ENCODE measurements around the gene SPECC1.
A peak's percentile ranks its signal among the peaks of the same experiment; 100 is the strongest.

The SPECC1 gene

DNA sequence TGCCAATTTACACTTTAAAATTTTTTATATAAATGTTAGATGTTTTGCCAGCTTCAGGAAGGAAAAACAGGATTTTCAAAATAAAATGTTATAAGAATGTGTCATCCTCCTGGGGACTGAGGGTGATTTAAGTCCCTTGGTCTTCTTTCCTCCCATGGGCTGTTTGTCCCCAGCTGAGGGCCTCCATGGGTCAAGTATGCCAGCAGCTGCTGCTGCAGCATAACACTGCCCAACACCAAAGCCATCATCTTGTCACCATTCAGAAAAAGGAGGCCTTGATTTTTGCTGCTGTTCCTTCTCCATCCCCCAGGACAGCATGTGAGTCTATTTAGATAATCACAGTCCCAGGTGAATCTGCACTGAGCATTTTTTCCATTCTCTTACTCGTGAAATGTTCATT, 269.6 kb downstream of the SPECC1 start:
- no peaks in the 10 kb centered on the region for H3K27me3 ChIP-seq (ENCODE audit: control insufficient read depth in 1 of 2, insufficient read depth in 1 of 2, low read length in 2 of 2)
- no peak overlapping the region for H2BK15ac ChIP-seq (ENCODE audit: low read depth, poor library complexity, severe bottlenecking)
- H3K18ac ChIP-seq (ENCODE audit: low read depth in 1 of 2, low read length in 2 of 2), result no peak overlapping the region
- H3K4ac ChIP-seq (ENCODE audit: low read depth in 1 of 2, low read length in 2 of 2), result peak overlapping the region in 1 of 2 experiments; percentile 16
- H3K79me1 ChIP-seq (replicated peaks; ENCODE audit: low read length, poor library complexity, severe bottlenecking), result peaks cover 10% of the 10 kb centered on the region
- no peak overlapping the region for H3K27ac ChIP-seq (ENCODE audit: low read length, poor library complexity, severe bottlenecking)
- H2AK5ac ChIP-seq (ENCODE audit: low read length, severe bottlenecking), result peak overlapping the region; percentile 37
- no peak overlapping the region for H2AFZ ChIP-seq (ENCODE audit: low read depth, low read length)
- no peak overlapping the region for H3K14ac ChIP-seq (ENCODE audit: low read length in 2 of 2)
- H3K9me3 ChIP-seq (ENCODE audit: control insufficient read depth, low read length), result no peaks in the 10 kb centered on the region
- no peak for DNase-seq
- no peak overlapping the region for H4K91ac ChIP-seq (ENCODE audit: low read length)
- H3K9ac ChIP-seq (ENCODE audit: low read length), result no peak overlapping the region
- H3K4me2 ChIP-seq (ENCODE audit: low read length, poor library complexity, severe bottlenecking), result no peak overlapping the region
- no peak overlapping the region for H4K8ac ChIP-seq (ENCODE audit: low read length)
- no peak overlapping the region for H2BK120ac ChIP-seq (ENCODE audit: low read depth, low read length)
- H3K23ac ChIP-seq (ENCODE audit: low read length in 2 of 2), result no peak overlapping the region
- peaks cover 0 to 27% of the 10 kb centered on the region in 2 experiments for H3K36me3 ChIP-seq (ENCODE audit: control insufficient read depth in 1 of 2, insufficient read depth in 2 of 2, low read depth in 1 of 2, low read length in 2 of 2)
- H2BK12ac ChIP-seq (ENCODE audit: low read length in 2 of 2), result no peak overlapping the region
- H2BK5ac ChIP-seq (ENCODE audit: low read depth, low read length, poor library complexity, severe bottlenecking), result no peak overlapping the region
- peaks cover 27% of the 10 kb centered on the region for H3K4me1 ChIP-seq (ENCODE audit: control insufficient read depth, insufficient read depth, low read depth, low read length)
- H3K4me3 ChIP-seq (ENCODE audit: insufficient read depth in 1 of 2, low read depth in 1 of 2, low read length in 2 of 2), result no peak overlapping the region
- WGBS, result no CpG with 5 or more reads among the region's 1 CpG

DNA sequence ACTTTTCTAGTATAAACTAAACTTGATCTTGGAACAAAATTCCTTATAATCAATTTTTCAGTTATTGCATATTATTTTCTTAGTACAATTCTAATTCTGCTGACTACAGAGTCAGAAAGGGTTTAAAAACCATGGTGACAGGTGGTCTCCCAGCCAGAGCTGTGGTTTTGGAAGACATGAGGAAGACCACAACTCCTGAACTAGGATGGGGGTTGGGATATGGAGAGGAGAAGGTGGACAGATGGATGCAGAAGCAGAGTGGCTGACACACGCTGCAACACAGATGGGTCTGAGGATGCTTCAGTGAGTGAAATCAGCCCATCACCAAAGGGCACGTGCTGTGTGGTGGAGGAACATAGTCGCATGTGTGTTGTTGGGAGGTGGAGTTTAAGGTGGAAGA, 270.5 kb downstream of the SPECC1 start:
- no peak overlapping the region for H3K4ac ChIP-seq (ENCODE audit: low read depth in 1 of 2, low read length in 2 of 2)

DNA sequence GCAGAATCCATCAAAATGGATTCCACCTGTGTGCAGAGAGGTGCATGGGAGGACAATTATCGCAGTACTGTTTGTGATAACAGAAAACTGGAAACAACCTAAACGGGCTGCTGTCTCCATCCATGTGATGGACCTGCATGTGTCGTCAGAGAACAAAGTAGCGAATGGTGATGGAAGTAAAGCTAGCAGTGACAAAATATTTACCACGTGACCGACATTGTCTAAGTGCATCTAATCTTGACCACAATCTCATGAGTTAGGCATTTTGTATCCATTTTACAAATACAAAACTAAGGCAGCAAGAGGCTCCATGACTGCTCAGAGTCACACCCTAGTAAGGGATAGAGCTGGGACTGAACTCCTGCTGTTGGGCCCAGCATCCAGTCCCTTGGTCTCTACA, 270.9 kb downstream of the SPECC1 start:
- H3K4me1 ChIP-seq (ENCODE audit: control insufficient read depth, insufficient read depth, low read depth, low read length), result peaks cover 32% of the 10 kb centered on the region
- H3K27me3 ChIP-seq (ENCODE audit: control insufficient read depth in 1 of 2, insufficient read depth in 1 of 2, low read length in 2 of 2), result no peaks in the 10 kb centered on the region
- no peak for DNase-seq
- no peak overlapping the region for H3K18ac ChIP-seq (ENCODE audit: low read depth in 1 of 2, low read length in 2 of 2)
- H2BK120ac ChIP-seq (ENCODE audit: low read depth, low read length), result no peak overlapping the region
- H3K4me2 ChIP-seq (ENCODE audit: low read length, poor library complexity, severe bottlenecking), result no peak overlapping the region
- H3K9ac ChIP-seq (ENCODE audit: low read length), result no peak overlapping the region
- H4K91ac ChIP-seq (ENCODE audit: low read length), result no peak overlapping the region
- H3K4me3 ChIP-seq (ENCODE audit: insufficient read depth in 1 of 2, low read depth in 1 of 2, low read length in 2 of 2), result no peak overlapping the region
- WGBS, result 98% methylated on average over 6 of the region's 6 CpGs
- peaks cover 8% of the 10 kb centered on the region for H3K79me1 ChIP-seq (replicated peaks; ENCODE audit: low read length, poor library complexity, severe bottlenecking)
- no peak overlapping the region for H3K27ac ChIP-seq (ENCODE audit: low read length, poor library complexity, severe bottlenecking)
- H2BK5ac ChIP-seq (ENCODE audit: low read depth, low read length, poor library complexity, severe bottlenecking), result no peak overlapping the region
- H2BK15ac ChIP-seq (ENCODE audit: low read depth, poor library complexity, severe bottlenecking), result no peak overlapping the region
- H3K14ac ChIP-seq (ENCODE audit: low read length in 2 of 2), result no peak overlapping the region
- H4K8ac ChIP-seq (ENCODE audit: low read length), result no peak overlapping the region
- H2BK12ac ChIP-seq (ENCODE audit: low read length in 2 of 2), result no peak overlapping the region
- peaks cover 0 to 25% of the 10 kb centered on the region in 2 experiments for H3K36me3 ChIP-seq (ENCODE audit: control insufficient read depth in 1 of 2, insufficient read depth in 2 of 2, low read depth in 1 of 2, low read length in 2 of 2)
- H2AK5ac ChIP-seq (ENCODE audit: low read length, severe bottlenecking), result no peak overlapping the region
- H3K4ac ChIP-seq (ENCODE audit: low read depth in 1 of 2, low read length in 2 of 2), result no peak overlapping the region
- H3K23ac ChIP-seq (ENCODE audit: low read length in 2 of 2), result no peak overlapping the region
- H3K9me3 ChIP-seq (ENCODE audit: control insufficient read depth, low read length), result no peaks in the 10 kb centered on the region
- H2AFZ ChIP-seq (ENCODE audit: low read depth, low read length), result no peak overlapping the region

More for the DNA sequence above, 270.5 kb downstream of the SPECC1 start:
- no peak for DNase-seq
- Histone ChIP-seq H3K79me1 (replicated peaks; ENCODE audit: low read length, poor library complexity, severe bottlenecking) (peaks cover 8% of the 10 kb centered on the region), H3K36me3 (ENCODE audit: control insufficient read depth in 1 of 2, insufficient read depth in 2 of 2, low read depth in 1 of 2, low read length in 2 of 2) (peaks cover 0 to 25% of the 10 kb centered on the region in 2 experiments), H3K18ac (ENCODE audit: low read depth in 1 of 2, low read length in 2 of 2) (no peak overlapping the region), H2AK5ac (ENCODE audit: low read length, severe bottlenecking) (no peak overlapping the region), H2BK12ac (ENCODE audit: low read length in 2 of 2) (no peak overlapping the region), H3K9ac (ENCODE audit: low read length) (no peak overlapping the region), H4K8ac (ENCODE audit: low read length) (no peak overlapping the region), H2AFZ (ENCODE audit: low read depth, low read length) (no peak overlapping the region), H3K27me3 (ENCODE audit: control insufficient read depth in 1 of 2, insufficient read depth in 1 of 2, low read length in 2 of 2) (no peaks in the 10 kb centered on the region), H4K91ac (ENCODE audit: low read length) (no peak overlapping the region), H3K9me3 (ENCODE audit: control insufficient read depth, low read length) (no peaks in the 10 kb centered on the region), H3K4me2 (ENCODE audit: low read length, poor library complexity, severe bottlenecking) (no peak overlapping the region), H2BK15ac (ENCODE audit: low read depth, poor library complexity, severe bottlenecking) (no peak overlapping the region), H3K4me3 (ENCODE audit: insufficient read depth in 1 of 2, low read depth in 1 of 2, low read length in 2 of 2) (no peak overlapping the region), H2BK5ac (ENCODE audit: low read depth, low read length, poor library complexity, severe bottlenecking) (no peak overlapping the region), H3K14ac (ENCODE audit: low read length in 2 of 2) (no peak overlapping the region), H2BK120ac (ENCODE audit: low read depth, low read length) (no peak overlapping the region), H3K27ac (ENCODE audit: low read length, poor library complexity, severe bottlenecking) (no peak overlapping the region), H3K23ac (ENCODE audit: low read length in 2 of 2) (no peak overlapping the region), H3K4me1 (ENCODE audit: control insufficient read depth, insufficient read depth, low read depth, low read length) (peaks cover 29% of the 10 kb centered on the region)
- 96% methylated on average over 3 of the region's 3 CpGs for WGBS

DNA sequence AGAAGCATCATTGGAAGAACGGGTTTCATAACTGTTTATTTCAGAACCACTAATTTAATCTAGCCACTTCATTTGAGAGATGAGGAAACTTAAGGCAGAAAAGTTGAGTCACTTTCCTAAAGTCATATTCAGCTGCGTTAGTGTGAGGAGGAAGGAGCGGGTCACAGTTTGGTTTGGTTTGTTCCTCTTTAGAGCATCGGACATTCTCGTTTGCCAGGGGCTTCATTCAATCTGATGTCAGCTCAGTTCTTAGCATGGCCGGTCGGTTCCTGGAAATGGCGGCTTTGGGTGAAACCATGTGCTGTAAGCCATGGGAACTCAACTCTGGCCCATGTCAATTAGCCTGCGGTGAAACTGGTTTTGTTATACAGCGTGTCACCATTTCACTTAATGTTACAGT, 271.7 kb downstream of the SPECC1 start:
- H3K79me1 ChIP-seq (replicated peaks; ENCODE audit: low read length, poor library complexity, severe bottlenecking), result peaks cover 6% of the 10 kb centered on the region
- H3K36me3 ChIP-seq (ENCODE audit: control insufficient read depth in 1 of 2, insufficient read depth in 2 of 2, low read depth in 1 of 2, low read length in 2 of 2), result peaks cover 0 to 25% of the 10 kb centered on the region in 2 experiments
- H3K14ac ChIP-seq (ENCODE audit: low read length in 2 of 2), result no peak overlapping the region
- no peak overlapping the region for H3K4me2 ChIP-seq (ENCODE audit: low read length, poor library complexity, severe bottlenecking)
- no peak overlapping the region for H3K27ac ChIP-seq (ENCODE audit: low read length, poor library complexity, severe bottlenecking)
- 96% methylated on average over 10 of the region's 10 CpGs for WGBS
- no peak overlapping the region for H3K4me3 ChIP-seq (ENCODE audit: insufficient read depth in 1 of 2, low read depth in 1 of 2, low read length in 2 of 2)
- no peak overlapping the region for H2AFZ ChIP-seq (ENCODE audit: low read depth, low read length)
- H4K91ac ChIP-seq (ENCODE audit: low read length), result no peak overlapping the region
- no peak overlapping the region for H2BK5ac ChIP-seq (ENCODE audit: low read depth, low read length, poor library complexity, severe bottlenecking)
- H4K8ac ChIP-seq (ENCODE audit: low read length), result no peak overlapping the region
- no peak for DNase-seq
- H3K9me3 ChIP-seq (ENCODE audit: control insufficient read depth, low read length), result no peaks in the 10 kb centered on the region
- no peak overlapping the region for H2BK12ac ChIP-seq (ENCODE audit: low read length in 2 of 2)
- H2BK120ac ChIP-seq (ENCODE audit: low read depth, low read length), result no peak overlapping the region
- H2AK5ac ChIP-seq (ENCODE audit: low read length, severe bottlenecking), result no peak overlapping the region
- no peak overlapping the region for H3K9ac ChIP-seq (ENCODE audit: low read length)
- H2BK15ac ChIP-seq (ENCODE audit: low read depth, poor library complexity, severe bottlenecking), result no peak overlapping the region
- H3K4me1 ChIP-seq (ENCODE audit: control insufficient read depth, insufficient read depth, low read depth, low read length), result peaks cover 31% of the 10 kb centered on the region
- no peak overlapping the region for H3K18ac ChIP-seq (ENCODE audit: low read depth in 1 of 2, low read length in 2 of 2)
- H3K27me3 ChIP-seq (ENCODE audit: control insufficient read depth in 1 of 2, insufficient read depth in 1 of 2, low read length in 2 of 2), result no peaks in the 10 kb centered on the region
- no peak overlapping the region for H3K4ac ChIP-seq (ENCODE audit: low read depth in 1 of 2, low read length in 2 of 2)
- H3K23ac ChIP-seq (ENCODE audit: low read length in 2 of 2), result no peak overlapping the region

Measured in mesenchymal stem cell (in vitro differentiated cells and primary cell).